SK-N-SH (cell line): ENCODE data around the gene RAD51B. TPM values are rescaled to one million over a fixed set of nuclear protein-coding genes. Genes with fewer than 3 reads are reported as not detected.

ENCODE experiments used
- CTCF ChIA-PET: fragments of 300-600, 350-600 bp; formaldehyde crosslinking; extraction: SDS; loops from one replicate; lab custom pipeline; 2021; lab: Yijun Ruan, JAX
- POLR2A ChIA-PET: fragments of 350-600 bp; sonication (Branson Sonifier 250); formaldehyde crosslinking; extraction: SDS; loops from one replicate; lab custom pipeline; 2020; ENCODE audit warnings: antibody characterized with exemption, inconsistent platforms; lab: Yijun Ruan, JAX
- DNase-seq: peaks from one replicate; pipeline ENCODE4 v3.0.0; 2012
- H2AFZ ChIP-seq: fragments of 200-600 bp; sonication (generic); 2 replicates; pipeline ENCODE4 v1.8.1; 2016; ENCODE audit warnings: antibody characterized with exemption, mild to moderate bottlenecking, low read depth
- H3F3A ChIP-seq: fragments of 200-600 bp; sonication (generic); replicated peaks from 2 replicates; pipeline ENCODE3; 2016; ENCODE audit warnings: antibody characterized with exemption, mild to moderate bottlenecking; ENCODE audit not compliant: insufficient read depth
- H3K27ac ChIP-seq, 2 experiments: fragments of 200-500 bp in 1 of 2; fragments of 200-600 bp in 1 of 2; sonication (Bioruptor generic) in 1 of 2; sonication (generic), shearing (Covaris generic) in 1 of 2; 2 replicates each; pipeline versions ENCODE4 v1.5.1 to v1.6.1; 2014 to 2016; ENCODE audit warnings: low read depth in 2 of 2, inconsistent platforms in 1 of 2, low read length in 1 of 2, mild to moderate bottlenecking in 1 of 2, mixed read lengths in 1 of 2
- H3K27me3 ChIP-seq: fragments of 200-600 bp; sonication (generic), shearing (Covaris generic); 2 replicates; pipeline ENCODE4 v1.6.1; 2016; ENCODE audit warnings: mixed run types; ENCODE audit not compliant: insufficient read depth
- H3K36me3 ChIP-seq, 2 experiments: fragments of 200-500 bp in 1 of 2; fragments of 200-600 bp in 1 of 2; sonication (Bioruptor generic) in 1 of 2; sonication (generic) in 1 of 2; replicated peaks in 1 of 2; 2 replicates each; pipeline versions ENCODE3 to v1.5.1; 2014 to 2016; ENCODE audit warnings: low read length in 1 of 2, mild to moderate bottlenecking in 1 of 2; ENCODE audit not compliant: insufficient read depth in 2 of 2, control insufficient read depth in 1 of 2
- H3K4me1 ChIP-seq, 2 experiments: fragments of 200-500 bp in 1 of 2; fragments of 200-600 bp in 1 of 2; sonication (Bioruptor generic) in 1 of 2; sonication (generic), shearing (Covaris generic) in 1 of 2; 2 replicates each; pipeline versions ENCODE4 v1.5.1 to v1.6.1; 2014 to 2016; ENCODE audit warnings: low read depth in 1 of 2, low read length in 1 of 2, mixed run types in 1 of 2; ENCODE audit not compliant: insufficient read depth in 2 of 2, control insufficient read depth in 1 of 2
- H3K4me2 ChIP-seq: fragments of 200-600 bp; sonication (generic), shearing (Covaris generic); 2 replicates; pipeline ENCODE4 v1.6.1; 2017; ENCODE audit warnings: mixed run types
- H3K4me3 ChIP-seq, 2 experiments: fragments of 200-500 bp in 1 of 2; fragments of 200-600 bp in 1 of 2; sonication (Bioruptor generic) in 1 of 2; sonication (generic), shearing (Covaris generic) in 1 of 2; 2 replicates each; pipeline versions ENCODE4 v1.5.1 to v1.8.1; 2014 to 2016; ENCODE audit warnings: low read depth in 2 of 2, inconsistent platforms in 1 of 2, low read length in 1 of 2, mild to moderate bottlenecking in 1 of 2, mixed read lengths in 1 of 2, moderate library complexity in 1 of 2
- H3K79me2 ChIP-seq: fragments of 200-600 bp; sonication (generic); 2 replicates; pipeline ENCODE4 v1.8.1; 2017; ENCODE audit warnings: mild to moderate bottlenecking; ENCODE audit not compliant: insufficient read depth
- H3K9ac ChIP-seq: fragments of 200-600 bp; sonication (generic); 2 replicates; pipeline ENCODE4 v1.6.1; 2017; ENCODE audit warnings: mixed run types
- H3K9me2 ChIP-seq: fragments of 200-600 bp; sonication (generic); 2 replicates; pipeline ENCODE4 v1.6.1; 2017; ENCODE audit warnings: mixed run types
- H3K9me3 ChIP-seq: fragments of 200-600 bp; sonication (generic); 2 replicates; pipeline ENCODE4 v1.6.1; 2017; ENCODE audit warnings: mixed run types, mild to moderate bottlenecking, moderate library complexity
- H4K20me1 ChIP-seq: fragments of 200-600 bp; sonication (generic); 2 replicates; pipeline ENCODE4 v1.6.1; 2017; ENCODE audit warnings: mild to moderate bottlenecking, mixed run types; ENCODE audit not compliant: insufficient read depth
- ELF1 ChIP-seq: IDR thresholded peaks from 2 replicates; pipeline ENCODE4 v1.4.0; 2012
- EZH2phosphoT487 ChIP-seq: fragments of 200-600 bp; sonication (generic); IDR thresholded peaks from 2 replicates; pipeline ENCODE4 v1.6.1; 2017; ENCODE audit warnings: low read depth, mixed run types, mild to moderate bottlenecking, antibody characterized with exemption, moderate library complexity, borderline replicate concordance
- GABPA ChIP-seq: IDR thresholded peaks from 2 replicates; pipeline ENCODE4 v1.4.0; 2012; ENCODE audit warnings: low read depth, mild to moderate bottlenecking
- NFIC ChIP-seq: IDR thresholded peaks from 2 replicates; pipeline ENCODE4 v1.4.0; 2012; ENCODE audit warnings: borderline replicate concordance
- NRF1 ChIP-seq: IDR thresholded peaks from 2 replicates; pipeline ENCODE4 v1.6.1; 2012; ENCODE audit warnings: low read depth, mild to moderate bottlenecking, low read length
- RAD21 ChIP-seq: IDR thresholded peaks from 2 replicates; pipeline ENCODE4 v1.6.1; 2012; ENCODE audit warnings: mild to moderate bottlenecking, low read length
- RFX5 ChIP-seq: IDR thresholded peaks from 2 replicates; pipeline ENCODE4 v1.6.1; 2012; ENCODE audit warnings: mild to moderate bottlenecking, improper control_type of control experiment, low read length
- TEAD4 ChIP-seq: IDR thresholded peaks from 2 replicates; pipeline ENCODE4 v1.4.0; 2012; ENCODE audit warnings: mild to moderate bottlenecking, borderline replicate concordance; ENCODE audit not compliant: insufficient read depth
- YY1 ChIP-seq: IDR thresholded peaks from 2 replicates; pipeline ENCODE4 v1.4.0; 2012; ENCODE audit warnings: low read depth, mild to moderate bottlenecking
- WGBS: methylation state at CpG from one replicate; pipeline ENCODE4 v1.1.6; 2017; ENCODE audit warnings: low lambda C conversion rate; 5-methylcytosine and 5-hydroxymethylcytosine counted together
- polyA plus RNA-seq, 3 experiments: library from polyadenylated mRNA; depleted of rRNA; stranded (reverse); fragments of >200 nt; gene quantifications; 2 replicates each; pipeline ENCODE4 v1.2.3, GENCODE V29; 2012
- TF ChIP-seq, protein P1 (sequence below): fragments of 200-600 bp; sonication (generic); IDR thresholded peaks from 2 replicates; pipeline ENCODE4 v1.6.1; 2017; ENCODE audit warnings: antibody characterized with exemption, mild to moderate bottlenecking, moderate library complexity
- TF ChIP-seq, protein P2 (sequence below): IDR thresholded peaks from 2 replicates; pipeline ENCODE4 v1.4.0; 2012; ENCODE audit warnings: low read depth, borderline replicate concordance
- TF ChIP-seq, protein P3 (sequence below): fragments of 150-350 bp; IDR thresholded peaks from 2 replicates; pipeline ENCODE4 v1.6.1; 2017; ENCODE audit warnings: antibody characterized with exemption, low read length, low read depth, borderline replicate concordance
- TF ChIP-seq, protein P4 (sequence below): IDR thresholded peaks from 2 replicates; pipeline ENCODE4; 2012
- TF ChIP-seq, protein P5 (sequence below): fragments of 150-350 bp; IDR thresholded peaks from 2 replicates; pipeline ENCODE4 v1.6.1; 2016; ENCODE audit warnings: mild to moderate bottlenecking, low read depth, low read length

Gene RAD51B
- polyA plus RNA-seq, 1 of the 3 experiments (the other 2 are of a cell fraction) = 6.0 TPM

GRCh38 chr14:68270342-68270741 is 450.8 kb downstream of the RAD51B start (continued):
- no peak for TF ChIP-seq ELF1
- TF ChIP-seq RAD21 = no peak
- TF ChIP-seq YY1 = no peak
- TF ChIP-seq, all 33 proteins: peak for 0

DNA sequence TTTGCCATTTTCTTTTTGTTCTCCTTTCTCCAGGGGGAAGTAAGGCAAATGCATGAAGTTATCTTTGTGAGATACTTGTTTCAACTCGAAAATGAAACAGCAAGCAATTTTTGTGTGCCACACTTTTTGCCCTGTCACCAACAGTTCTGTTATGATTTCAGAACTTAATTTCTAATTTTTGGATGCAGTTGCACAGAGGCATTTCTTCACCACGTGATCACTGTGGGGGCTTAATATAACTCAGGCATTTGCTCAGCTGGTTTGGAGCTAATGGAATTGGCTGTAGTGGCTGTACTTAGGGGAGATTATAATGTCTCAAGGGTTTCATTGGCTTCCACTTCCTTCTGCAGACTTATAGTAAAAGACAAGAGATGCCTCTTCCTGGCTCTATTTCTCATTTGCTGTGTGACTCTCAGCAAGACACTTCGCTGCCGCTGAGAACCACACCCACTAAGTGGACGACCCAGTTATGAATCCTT is 452.4 kb downstream of the RAD51B start:
- H2AFZ ChIP-seq = no peak overlapping the region
- H3K4me1 ChIP-seq = peaks cover 0 to 11% of the 10 kb centered on the region in 2 experiments; a peak in 2 of 4 replicates
- no peak overlapping the region for H3K4me3 ChIP-seq
- 93% methylated on average over 5 of the region's 5 CpGs for WGBS
- no peak overlapping the region for H3K4me2 ChIP-seq
- H3K79me2 ChIP-seq = no peaks in the 10 kb centered on the region
- H3F3A ChIP-seq = no peaks in the 10 kb centered on the region
- no peaks in the 10 kb centered on the region for H3K9me2 ChIP-seq
- TF ChIP-seq EZH2phosphoT487 = no peak
- TF ChIP-seq NRF1 = no peak
- TF ChIP-seq, protein P1, sequence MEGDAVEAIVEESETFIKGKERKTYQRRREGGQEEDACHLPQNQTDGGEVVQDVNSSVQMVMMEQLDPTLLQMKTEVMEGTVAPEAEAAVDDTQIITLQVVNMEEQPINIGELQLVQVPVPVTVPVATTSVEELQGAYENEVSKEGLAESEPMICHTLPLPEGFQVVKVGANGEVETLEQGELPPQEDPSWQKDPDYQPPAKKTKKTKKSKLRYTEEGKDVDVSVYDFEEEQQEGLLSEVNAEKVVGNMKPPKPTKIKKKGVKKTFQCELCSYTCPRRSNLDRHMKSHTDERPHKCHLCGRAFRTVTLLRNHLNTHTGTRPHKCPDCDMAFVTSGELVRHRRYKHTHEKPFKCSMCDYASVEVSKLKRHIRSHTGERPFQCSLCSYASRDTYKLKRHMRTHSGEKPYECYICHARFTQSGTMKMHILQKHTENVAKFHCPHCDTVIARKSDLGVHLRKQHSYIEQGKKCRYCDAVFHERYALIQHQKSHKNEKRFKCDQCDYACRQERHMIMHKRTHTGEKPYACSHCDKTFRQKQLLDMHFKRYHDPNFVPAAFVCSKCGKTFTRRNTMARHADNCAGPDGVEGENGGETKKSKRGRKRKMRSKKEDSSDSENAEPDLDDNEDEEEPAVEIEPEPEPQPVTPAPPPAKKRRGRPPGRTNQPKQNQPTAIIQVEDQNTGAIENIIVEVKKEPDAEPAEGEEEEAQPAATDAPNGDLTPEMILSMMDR = no peak
- TF ChIP-seq RAD21 = no peak
- no peak for TF ChIP-seq TEAD4
- TF ChIP-seq, protein P2, sequence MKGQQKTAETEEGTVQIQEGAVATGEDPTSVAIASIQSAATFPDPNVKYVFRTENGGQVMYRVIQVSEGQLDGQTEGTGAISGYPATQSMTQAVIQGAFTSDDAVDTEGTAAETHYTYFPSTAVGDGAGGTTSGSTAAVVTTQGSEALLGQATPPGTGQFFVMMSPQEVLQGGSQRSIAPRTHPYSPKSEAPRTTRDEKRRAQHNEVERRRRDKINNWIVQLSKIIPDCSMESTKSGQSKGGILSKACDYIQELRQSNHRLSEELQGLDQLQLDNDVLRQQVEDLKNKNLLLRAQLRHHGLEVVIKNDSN = no peak
- no peak for TF ChIP-seq NFIC
- TF ChIP-seq, protein P3, sequence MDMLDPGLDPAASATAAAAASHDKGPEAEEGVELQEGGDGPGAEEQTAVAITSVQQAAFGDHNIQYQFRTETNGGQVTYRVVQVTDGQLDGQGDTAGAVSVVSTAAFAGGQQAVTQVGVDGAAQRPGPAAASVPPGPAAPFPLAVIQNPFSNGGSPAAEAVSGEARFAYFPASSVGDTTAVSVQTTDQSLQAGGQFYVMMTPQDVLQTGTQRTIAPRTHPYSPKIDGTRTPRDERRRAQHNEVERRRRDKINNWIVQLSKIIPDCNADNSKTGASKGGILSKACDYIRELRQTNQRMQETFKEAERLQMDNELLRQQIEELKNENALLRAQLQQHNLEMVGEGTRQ = no peak
- TF ChIP-seq GABPA = no peak
- TF ChIP-seq, protein P4, sequence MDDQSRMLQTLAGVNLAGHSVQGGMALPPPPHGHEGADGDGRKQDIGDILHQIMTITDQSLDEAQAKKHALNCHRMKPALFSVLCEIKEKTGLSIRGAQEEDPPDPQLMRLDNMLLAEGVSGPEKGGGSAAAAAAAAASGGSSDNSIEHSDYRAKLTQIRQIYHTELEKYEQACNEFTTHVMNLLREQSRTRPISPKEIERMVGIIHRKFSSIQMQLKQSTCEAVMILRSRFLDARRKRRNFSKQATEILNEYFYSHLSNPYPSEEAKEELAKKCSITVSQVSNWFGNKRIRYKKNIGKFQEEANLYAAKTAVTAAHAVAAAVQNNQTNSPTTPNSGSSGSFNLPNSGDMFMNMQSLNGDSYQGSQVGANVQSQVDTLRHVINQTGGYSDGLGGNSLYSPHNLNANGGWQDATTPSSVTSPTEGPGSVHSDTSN = no peak
- TF ChIP-seq RFX5 = no peak
- TF ChIP-seq, protein P5, sequence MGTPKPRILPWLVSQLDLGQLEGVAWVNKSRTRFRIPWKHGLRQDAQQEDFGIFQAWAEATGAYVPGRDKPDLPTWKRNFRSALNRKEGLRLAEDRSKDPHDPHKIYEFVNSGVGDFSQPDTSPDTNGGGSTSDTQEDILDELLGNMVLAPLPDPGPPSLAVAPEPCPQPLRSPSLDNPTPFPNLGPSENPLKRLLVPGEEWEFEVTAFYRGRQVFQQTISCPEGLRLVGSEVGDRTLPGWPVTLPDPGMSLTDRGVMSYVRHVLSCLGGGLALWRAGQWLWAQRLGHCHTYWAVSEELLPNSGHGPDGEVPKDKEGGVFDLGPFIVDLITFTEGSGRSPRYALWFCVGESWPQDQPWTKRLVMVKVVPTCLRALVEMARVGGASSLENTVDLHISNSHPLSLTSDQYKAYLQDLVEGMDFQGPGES = no peak
- ChIA-PET POLR2A (no interaction called here), CTCF (interaction anchor here (0.8 kb wide), 1 partner anchor 15 kb away, joined by 3 read pairs; no protein-coding TSS in a partner anchor)
- no peaks in the 10 kb centered on the region for H3K9me3 ChIP-seq
- no peaks in the 10 kb centered on the region for H4K20me1 ChIP-seq
- no peak overlapping the region for H3K9ac ChIP-seq
- no peaks in the 10 kb centered on the region for H3K27me3 ChIP-seq
- DNase-seq = no peak
- no peak overlapping the region for H3K27ac ChIP-seq
- H3K36me3 ChIP-seq = no peaks in the 10 kb centered on the region
